Left lung (tissue), 10 donors: ENCODE measurements around the gene NDUFB4. TPM values are rescaled to one million over a fixed set of nuclear protein-coding genes. Genes with fewer than 3 reads are reported as not detected.

Source experiments
- ATAC-seq: fragments of 200-7000 bp; cut with Tn5 transposase; one replicate; pipeline ENCODE4 v1.9.1; 2020; ENCODE audit warnings: moderate library complexity
- DNase-seq, 4 donors: peaks; one replicate each; pipeline ENCODE4 v3.0.0-alpha.2; 2013 to 2020
- H3K27ac ChIP-seq, 2 donors: fragments of 200-600 bp; sonication (generic) in 1 of 2; one replicate each; pipeline versions ENCODE4 v1.5.0 to v1.8.0; 2020 to 2021
- H3K27me3 ChIP-seq, 2 donors: fragments of 200-600 bp; sonication (generic) in 1 of 2; one replicate each; pipeline versions ENCODE4 v1.5.0 to v1.8.0; 2020 to 2021
- H3K36me3 ChIP-seq, 2 donors: fragments of 200-600 bp; sonication (generic) in 1 of 2; one replicate each; pipeline versions ENCODE4 v1.5.0 to v1.8.0; 2020 to 2021
- H3K4me1 ChIP-seq, 2 donors: fragments of 200-600 bp; one replicate each; pipeline ENCODE4 v1.8.0; 2021
- H3K4me3 ChIP-seq, 2 donors: fragments of 200-600 bp; sonication (generic) in 1 of 2; one replicate each; pipeline versions ENCODE4 v1.5.0 to v1.8.0; 2020 to 2021; ENCODE audit warnings: mild to moderate bottlenecking in 1 of 2
- H3K9me3 ChIP-seq, 2 donors: fragments of 200-600 bp; sonication (generic) in 1 of 2; one replicate each; pipeline versions ENCODE4 v1.5.0 to v1.8.0; 2020 to 2021
- intact Hi-C, 2 donors: fragments of 100-400 bp; cut with DNase I; formaldehyde crosslinking; loops; one replicate each; pipeline versions ENCODE4 v1.11.2 to v1.14.2; 2022
- polyA plus RNA-seq, 6 donors: library from polyadenylated mRNA; unstranded; fragments of 120-200 nt; gene quantifications; one replicate each; pipeline ENCODE4 v1.2.1, GENCODE V29; 2013; ENCODE audit not compliant: insufficient read length in 6 of 6
- total RNA-seq, 2 donors: library from RNA; stranded (reverse); fragmentation: NEBNext Ultra II Directional; extraction: Animal tissue kit (Norgen Biotek cat#: 25700); gene quantifications; one replicate each; pipeline ENCODE4 v1.2.1, GENCODE V29; 2021
- TF ChIP-seq, protein P1 (sequence below), 2 donors: fragments of 200-600 bp; sonication (generic) in 1 of 2; IDR thresholded peaks; one replicate each; pipeline versions ENCODE4 v1.5.0 to v1.8.0; 2021; ENCODE audit warnings: antibody characterized with exemption in 2 of 2
- donor health status: DM: no; HTN: yes; CAD: no.
- donor health status: DM: no; HTN: no; CAD: no.

NDUFB4 gene
- total and polyA plus RNA-seq, 8 donors: 90.4 to 170 (median 156) TPM

- Histone ChIP-seq H3K27ac (peak overlapping the region; percentile 76 to 84), H3K36me3 (no peaks in the 10 kb centered on the region), H3K27me3 (no peaks in the 10 kb centered on the region), H3K4me1 (peaks cover 5 to 18% of the 10 kb centered on the region in 2 donors), H3K9me3 (no peaks in the 10 kb centered on the region), H3K4me3 (peak overlapping the region; percentile 37 to 42)
- ATAC-seq (peak; percentile 32), DNase-seq (peak in 2 of 4 donors; percentile 51 to 68)
- intact Hi-C loops: loop anchor here in 1 of 2 donors (2.0 to 5.0 kb wide), 2 partner anchors 142 to 315 kb away; no protein-coding TSS in a partner anchor
- TF ChIP-seq, protein P1, sequence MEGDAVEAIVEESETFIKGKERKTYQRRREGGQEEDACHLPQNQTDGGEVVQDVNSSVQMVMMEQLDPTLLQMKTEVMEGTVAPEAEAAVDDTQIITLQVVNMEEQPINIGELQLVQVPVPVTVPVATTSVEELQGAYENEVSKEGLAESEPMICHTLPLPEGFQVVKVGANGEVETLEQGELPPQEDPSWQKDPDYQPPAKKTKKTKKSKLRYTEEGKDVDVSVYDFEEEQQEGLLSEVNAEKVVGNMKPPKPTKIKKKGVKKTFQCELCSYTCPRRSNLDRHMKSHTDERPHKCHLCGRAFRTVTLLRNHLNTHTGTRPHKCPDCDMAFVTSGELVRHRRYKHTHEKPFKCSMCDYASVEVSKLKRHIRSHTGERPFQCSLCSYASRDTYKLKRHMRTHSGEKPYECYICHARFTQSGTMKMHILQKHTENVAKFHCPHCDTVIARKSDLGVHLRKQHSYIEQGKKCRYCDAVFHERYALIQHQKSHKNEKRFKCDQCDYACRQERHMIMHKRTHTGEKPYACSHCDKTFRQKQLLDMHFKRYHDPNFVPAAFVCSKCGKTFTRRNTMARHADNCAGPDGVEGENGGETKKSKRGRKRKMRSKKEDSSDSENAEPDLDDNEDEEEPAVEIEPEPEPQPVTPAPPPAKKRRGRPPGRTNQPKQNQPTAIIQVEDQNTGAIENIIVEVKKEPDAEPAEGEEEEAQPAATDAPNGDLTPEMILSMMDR (IDR thresholded peaks at IDR 0.05): no peak
These were observed 36.7 kb upstream of the NDUFB4 start for GRCh38 chr3:120559242-120560061.

DNA sequence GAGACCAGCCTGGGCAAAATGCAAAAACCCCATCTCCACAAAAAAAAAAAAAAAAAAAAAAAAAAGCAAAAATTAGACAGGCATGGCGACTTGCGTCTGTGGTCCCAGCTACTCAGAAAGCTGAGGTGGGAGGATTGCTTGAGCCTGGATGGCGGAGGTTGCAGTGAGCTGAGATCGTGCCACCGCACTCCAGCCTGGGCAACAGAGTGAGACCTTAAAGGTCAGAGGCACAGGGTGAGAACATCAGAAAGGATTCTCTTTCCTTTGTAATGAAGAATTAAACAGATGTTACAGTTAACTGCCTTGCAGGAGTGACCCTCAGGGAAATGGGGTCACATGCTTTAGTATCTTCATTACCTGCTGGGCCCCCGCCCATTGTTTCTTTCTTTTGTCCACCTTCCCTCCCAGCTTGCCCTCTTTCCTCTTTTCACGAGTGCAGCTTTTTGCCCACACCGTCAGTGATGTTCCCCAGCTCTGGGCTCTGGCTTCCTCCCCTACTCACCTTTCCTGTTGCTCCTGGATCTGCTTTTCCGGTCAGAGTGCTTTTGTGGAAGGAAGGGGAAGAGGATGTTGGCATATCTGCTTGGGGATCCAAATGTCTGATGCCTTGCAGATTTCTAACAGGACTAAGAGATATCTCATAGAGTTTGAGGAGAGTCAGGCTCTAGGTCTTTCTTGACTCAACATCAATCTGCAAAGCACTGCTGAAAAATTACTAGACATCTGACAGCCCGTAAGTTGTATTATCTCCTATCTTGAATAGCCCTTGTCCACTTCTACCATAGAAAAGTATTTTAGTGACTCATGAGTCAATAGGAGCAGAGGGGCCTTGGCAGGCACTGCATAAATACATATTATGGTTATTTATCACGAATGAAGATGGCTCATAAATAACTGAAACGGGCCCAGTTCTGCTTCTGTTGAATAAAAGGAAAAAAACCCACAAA lies 35.6 kb upstream of the NDUFB4 start:
- DNase-seq (no peak), ATAC-seq (no peak)
- intact Hi-C loops: no loop called here
- Histone ChIP-seq H3K27ac (no peak overlapping the region), H3K9me3 (no peaks in the 10 kb centered on the region), H3K4me3 (no peak overlapping the region), H3K36me3 (no peaks in the 10 kb centered on the region), H3K27me3 (no peaks in the 10 kb centered on the region), H3K4me1 (peaks cover 5 to 18% of the 10 kb centered on the region in 2 donors)
- TF ChIP-seq, protein P1 (IDR thresholded peaks at IDR 0.05): no peak

DNA sequence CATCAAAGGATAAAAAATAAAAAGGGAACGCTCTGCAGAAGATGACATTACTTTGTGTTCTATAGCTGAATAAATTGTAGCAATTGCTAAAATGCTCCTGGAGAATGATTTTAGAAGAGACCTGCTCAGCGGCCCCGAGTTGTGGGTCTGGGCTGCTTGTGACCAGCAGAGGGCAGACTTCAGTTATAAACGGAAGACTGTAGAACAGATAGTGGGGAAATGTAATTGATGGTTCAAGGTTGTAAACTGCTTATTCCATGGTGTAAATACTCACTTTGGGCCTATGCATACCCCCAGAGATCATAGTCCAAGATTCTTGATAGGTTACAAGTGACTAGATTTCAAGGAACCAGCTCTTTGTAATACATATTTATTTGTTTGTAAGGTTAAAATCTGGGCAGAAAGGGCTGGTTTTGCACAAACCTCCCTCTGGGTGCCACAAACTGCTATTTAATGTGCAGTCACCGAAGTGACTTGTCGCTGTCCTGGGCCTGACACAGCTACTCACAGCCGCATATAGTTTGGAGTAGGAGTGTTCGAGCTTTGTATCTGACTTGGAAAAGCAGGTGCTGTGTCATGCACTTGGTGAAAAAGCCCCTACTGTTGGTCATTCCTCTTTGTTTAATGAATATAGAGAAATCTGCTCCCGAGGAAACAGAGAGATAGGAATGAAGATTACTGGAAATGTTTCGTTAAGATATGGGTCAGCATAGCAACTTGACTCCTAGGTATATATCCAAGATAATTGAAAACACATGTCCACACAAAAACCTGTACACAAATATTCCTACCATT lies 34.7 kb upstream of the NDUFB4 start:
- TF ChIP-seq, protein P1 (IDR thresholded peaks at IDR 0.05): peak; percentile 86 to 89
- Histone ChIP-seq H3K27me3 (no peaks in the 10 kb centered on the region), H3K27ac (no peak overlapping the region), H3K4me1 (peaks cover 5 to 18% of the 10 kb centered on the region in 2 donors), H3K9me3 (no peaks in the 10 kb centered on the region), H3K4me3 (no peak overlapping the region), H3K36me3 (no peaks in the 10 kb centered on the region)
- peak in 3 of 4 donors; percentile 56 to 76 (median 58) for DNase-seq
- intact Hi-C loops: loop anchor here in 1 of 2 donors (2.0 kb wide), 1 partner anchor 233 kb away; no protein-coding TSS in a partner anchor
- peak; percentile 43 for ATAC-seq

DNA sequence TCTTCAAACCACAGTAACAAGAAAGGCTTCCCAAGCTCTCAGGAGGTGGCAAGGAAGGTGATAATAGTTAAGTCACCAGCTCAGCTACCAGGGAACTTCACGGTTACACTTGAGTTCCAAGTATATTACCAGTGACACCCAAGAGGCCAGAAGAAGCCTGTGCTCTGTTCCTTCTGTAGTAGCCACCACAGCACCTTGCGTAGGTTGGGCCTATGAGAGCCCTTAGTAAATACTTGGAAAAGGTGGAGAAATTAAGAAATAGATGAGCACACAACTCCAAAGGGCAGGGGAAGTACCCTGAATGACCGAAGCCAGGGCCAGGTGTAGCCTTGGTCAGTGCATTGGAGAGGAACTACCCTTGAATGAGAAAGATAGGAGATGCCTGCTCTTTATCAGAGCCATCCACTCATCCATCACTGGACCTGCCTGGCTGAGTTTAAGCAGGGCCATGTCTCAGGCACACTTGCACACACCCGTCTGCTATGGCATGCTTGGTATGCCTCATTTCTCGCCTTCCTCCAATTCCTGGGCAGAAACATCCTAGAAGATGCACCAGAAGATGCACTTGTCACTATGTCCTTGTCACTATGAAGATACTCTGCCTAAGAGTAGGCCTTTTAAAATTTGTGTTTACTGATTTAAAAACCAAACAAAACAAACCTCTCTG lies 32.6 kb upstream of the NDUFB4 start:
- TF ChIP-seq, protein P1 (IDR thresholded peaks at IDR 0.05): no peak
- Histone ChIP-seq H3K4me3 (no peak overlapping the region), H3K4me1 (peaks cover 9 to 15% of the 10 kb centered on the region in 2 donors), H3K27me3 (no peaks in the 10 kb centered on the region), H3K27ac (no peak overlapping the region), H3K36me3 (no peaks in the 10 kb centered on the region), H3K9me3 (no peaks in the 10 kb centered on the region)
- intact Hi-C loops: loop anchor here in 1 of 2 donors (2.0 kb wide), 1 partner anchor 231 kb away; no protein-coding TSS in a partner anchor
- DNase-seq: no peak
- peak; percentile 60 for ATAC-seq
